HepG2 (cell line): ENCODE results near the gene MED13L.

Source experiments
- ATF7 ChIP-seq, 2 experiments: fragments of 450-650 bp in 1 of 2; sonication (generic) in 1 of 2; formaldehyde crosslinking in 1 of 2; IDR thresholded peaks; 2 replicates each; pipeline versions ENCODE4 v1.4.0 to v1.6.1; 2016 to 2020; ENCODE audit warnings: antibody characterized with exemption in 1 of 2, mild to moderate bottlenecking in 1 of 2, missing genetic modification reagents in 1 of 2
- CTCF ChIP-seq: sonication (generic); formaldehyde crosslinking; IDR thresholded peaks from 2 replicates; pipeline ENCODE4 v1.5.0; 2020; ENCODE audit warnings: mild to moderate bottlenecking, missing genetic modification reagents, moderate library complexity
- HOXA7 ChIP-seq: sonication (generic); formaldehyde crosslinking; IDR thresholded peaks from 2 replicates; pipeline ENCODE4 v1.8.1; 2022; ENCODE audit warnings: mild to moderate bottlenecking, missing genetic modification reagents, moderate library complexity
- KMT2A ChIP-seq: sonication (generic); formaldehyde crosslinking; IDR thresholded peaks from 2 replicates; pipeline ENCODE4 v1.4.0; 2020; ENCODE audit warnings: missing genetic modification reagents
- POLR2A ChIP-seq, 2 experiments: IDR thresholded peaks; 2 replicates each; pipeline ENCODE4 v1.6.1; 2011; ENCODE audit warnings: low read depth in 2 of 2, low read length in 2 of 2, mild to moderate bottlenecking in 1 of 2, moderate library complexity in 1 of 2; ENCODE audit not compliant: insufficient read depth in 1 of 2
- SIN3B ChIP-seq: fragments of 150-350 bp; IDR thresholded peaks from 2 replicates; pipeline ENCODE4 v1.6.1; 2014; ENCODE audit warnings: low read length
- SP2 ChIP-seq: sonication (generic); formaldehyde crosslinking; IDR thresholded peaks from 2 replicates; pipeline ENCODE4 v1.5.1; 2020; ENCODE audit warnings: mild to moderate bottlenecking, missing genetic modification reagents
- TAF1 ChIP-seq: sonication (generic); formaldehyde crosslinking; IDR thresholded peaks from 2 replicates; pipeline ENCODE4 v1.4.0; 2020; ENCODE audit warnings: missing genetic modification reagents
- TP53 ChIP-seq: sonication (generic); formaldehyde crosslinking; conservative IDR thresholded peaks from 2 replicates; pipeline ENCODE4 v1.4.0; 2020; ENCODE audit warnings: missing genetic modification reagents
- YY1 ChIP-seq: IDR thresholded peaks from 2 replicates; pipeline ENCODE4 v1.6.1; 2011; ENCODE audit warnings: low read length, low read depth, moderate library complexity, mild to moderate bottlenecking; ENCODE audit not compliant: insufficient read depth, insufficient replicate concordance
- ZNF263 ChIP-seq: sonication (generic); formaldehyde crosslinking; IDR thresholded peaks from 2 replicates; pipeline ENCODE4 v1.4.0; 2020; ENCODE audit warnings: missing genetic modification reagents
- TF ChIP-seq, protein P1 (sequence below): sonication (generic); formaldehyde crosslinking; IDR thresholded peaks from 2 replicates; pipeline ENCODE4 v1.4.0; 2020; ENCODE audit warnings: missing genetic modification reagents
- TF ChIP-seq, protein P2 (sequence below), 2 experiments: IDR thresholded peaks; 2 replicates each; pipeline ENCODE4 v1.6.1; 2011 to 2012; ENCODE audit warnings: low read length in 2 of 2, borderline replicate concordance in 1 of 2, low read depth in 1 of 2, mild to moderate bottlenecking in 1 of 2, moderate library complexity in 1 of 2

DNA sequence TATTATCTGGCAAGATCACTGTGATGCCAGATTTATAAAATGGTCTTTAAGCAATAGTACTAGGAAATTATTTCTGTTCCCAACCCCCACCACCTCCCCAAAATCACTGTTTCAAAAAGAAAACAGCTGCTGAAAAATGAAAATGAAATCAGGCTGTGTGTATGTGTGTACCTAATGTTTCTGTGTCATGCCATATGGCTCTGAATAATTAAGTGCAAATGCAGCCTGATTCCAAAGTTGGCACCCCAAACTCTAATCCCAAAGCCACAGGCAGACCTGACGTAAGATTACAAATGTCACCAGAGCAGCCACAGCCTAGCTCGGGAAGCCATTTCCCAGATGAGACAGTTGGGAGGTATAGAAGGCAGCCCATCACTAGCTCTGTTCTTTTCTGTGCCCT lies 175.5 kb downstream of the MED13L start:
- TF ChIP-seq ZNF263 (CRISPR knock-in tag) (no peak), HOXA7 (CRISPR knock-in tag) (no peak), TP53 (CRISPR knock-in tag) (no peak), YY1 (no peak), CTCF (CRISPR knock-in tag) (no peak), SIN3B (no peak), KMT2A (CRISPR knock-in tag) (no peak), POLR2A (IDR thresholded peaks at IDR 0.05; ENCODE audit: insufficient read depth in 1 of 2, low read depth in 2 of 2, low read length in 2 of 2) (no peak), TAF1 (CRISPR knock-in tag) (no peak), SP2 (CRISPR knock-in tag) (no peak), ATF7 (IDR thresholded peaks at IDR 0.05) (no peak), ATF7 (CRISPR knock-in tag; IDR thresholded peaks at IDR 0.05) (no peak)
- TF ChIP-seq, protein P1, sequence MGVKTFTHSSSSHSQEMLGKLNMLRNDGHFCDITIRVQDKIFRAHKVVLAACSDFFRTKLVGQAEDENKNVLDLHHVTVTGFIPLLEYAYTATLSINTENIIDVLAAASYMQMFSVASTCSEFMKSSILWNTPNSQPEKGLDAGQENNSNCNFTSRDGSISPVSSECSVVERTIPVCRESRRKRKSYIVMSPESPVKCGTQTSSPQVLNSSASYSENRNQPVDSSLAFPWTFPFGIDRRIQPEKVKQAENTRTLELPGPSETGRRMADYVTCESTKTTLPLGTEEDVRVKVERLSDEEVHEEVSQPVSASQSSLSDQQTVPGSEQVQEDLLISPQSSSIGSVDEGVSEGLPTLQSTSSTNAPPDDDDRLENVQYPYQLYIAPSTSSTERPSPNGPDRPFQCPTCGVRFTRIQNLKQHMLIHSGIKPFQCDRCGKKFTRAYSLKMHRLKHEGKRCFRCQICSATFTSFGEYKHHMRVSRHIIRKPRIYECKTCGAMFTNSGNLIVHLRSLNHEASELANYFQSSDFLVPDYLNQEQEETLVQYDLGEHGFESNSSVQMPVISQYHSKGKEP = no peak
- TF ChIP-seq, protein P2, sequence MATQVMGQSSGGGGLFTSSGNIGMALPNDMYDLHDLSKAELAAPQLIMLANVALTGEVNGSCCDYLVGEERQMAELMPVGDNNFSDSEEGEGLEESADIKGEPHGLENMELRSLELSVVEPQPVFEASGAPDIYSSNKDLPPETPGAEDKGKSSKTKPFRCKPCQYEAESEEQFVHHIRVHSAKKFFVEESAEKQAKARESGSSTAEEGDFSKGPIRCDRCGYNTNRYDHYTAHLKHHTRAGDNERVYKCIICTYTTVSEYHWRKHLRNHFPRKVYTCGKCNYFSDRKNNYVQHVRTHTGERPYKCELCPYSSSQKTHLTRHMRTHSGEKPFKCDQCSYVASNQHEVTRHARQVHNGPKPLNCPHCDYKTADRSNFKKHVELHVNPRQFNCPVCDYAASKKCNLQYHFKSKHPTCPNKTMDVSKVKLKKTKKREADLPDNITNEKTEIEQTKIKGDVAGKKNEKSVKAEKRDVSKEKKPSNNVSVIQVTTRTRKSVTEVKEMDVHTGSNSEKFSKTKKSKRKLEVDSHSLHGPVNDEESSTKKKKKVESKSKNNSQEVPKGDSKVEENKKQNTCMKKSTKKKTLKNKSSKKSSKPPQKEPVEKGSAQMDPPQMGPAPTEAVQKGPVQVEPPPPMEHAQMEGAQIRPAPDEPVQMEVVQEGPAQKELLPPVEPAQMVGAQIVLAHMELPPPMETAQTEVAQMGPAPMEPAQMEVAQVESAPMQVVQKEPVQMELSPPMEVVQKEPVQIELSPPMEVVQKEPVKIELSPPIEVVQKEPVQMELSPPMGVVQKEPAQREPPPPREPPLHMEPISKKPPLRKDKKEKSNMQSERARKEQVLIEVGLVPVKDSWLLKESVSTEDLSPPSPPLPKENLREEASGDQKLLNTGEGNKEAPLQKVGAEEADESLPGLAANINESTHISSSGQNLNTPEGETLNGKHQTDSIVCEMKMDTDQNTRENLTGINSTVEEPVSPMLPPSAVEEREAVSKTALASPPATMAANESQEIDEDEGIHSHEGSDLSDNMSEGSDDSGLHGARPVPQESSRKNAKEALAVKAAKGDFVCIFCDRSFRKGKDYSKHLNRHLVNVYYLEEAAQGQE (IDR thresholded peaks at IDR 0.05; ENCODE audit: borderline replicate concordance in 1 of 2, low read depth in 1 of 2, low read length in 2 of 2) = no peak
